Activated naive CD4-positive, alpha-beta T cell treated with anti-CD3 and anti-CD28 coated beads, Interleukin-2, amount 50 U/mL, for 72 hours (primary cell): ENCODE results near the gene ARHGEF11. TPM values are rescaled to one million over a fixed set of nuclear protein-coding genes. Genes with fewer than 3 reads are reported as not detected.

ENCODE experiments used
- ATAC-seq, 2 donors: fragments of 150-1000 bp; cut with Tn5 transposase; 2 replicates each; pipeline ENCODE4 v1.10.0; 2021; ENCODE audit warnings: mild to moderate bottlenecking in 2 of 2, moderate library complexity in 2 of 2
- DNase-seq, 2 donors: peaks; one replicate each; pipeline ENCODE4 v3.0.0; 2021 to 2022; ENCODE audit warnings: low spot score in 2 of 2
- H3K27ac Mint-ChIP-seq, 2 donors: one replicate each; pipeline ENCODE4 v1.8.0; 2022; ENCODE audit warnings: mild to moderate bottlenecking in 2 of 2, mixed read lengths in 2 of 2
- H3K36me3 Mint-ChIP-seq, 2 donors: one replicate each; pipeline ENCODE4 v1.8.0; 2022; ENCODE audit warnings: mixed read lengths in 2 of 2
- H3K9me3 Mint-ChIP-seq, 2 donors: one replicate each; pipeline ENCODE4 v1.8.0; 2022; ENCODE audit warnings: mixed read lengths in 2 of 2
- total RNA-seq, 2 donors: library from RNA; stranded (reverse); gene quantifications; one replicate each; pipeline ENCODE4 v1.2.3, GENCODE V29; 2022

The ARHGEF11 gene
- 1 to 10 TPM; 3.5 to 5.8 TPM for total RNA-seq

GRCh38 chr1:157045250-157046218, at the start of gene ARHGEF11:
Gene ARHGEF11, minus strand, starts transcription at chr1:157045742. Its CDS starts 1,412 bp downstream, at chr1:157044330.
- peak within 1 kb of the TSS; percentile 32 to 86 for H3K27ac Mint-ChIP-seq
- peaks cover 0 to 6% of the 10 kb centered on the region in 2 donors for H3K36me3 Mint-ChIP-seq
- ATAC-seq (peak; percentile 73 to 74), DNase-seq (peak; percentile 35 to 61)
- no peaks in the 10 kb centered on the region for H3K9me3 Mint-ChIP-seq

- ATAC-seq: no peak
- DNase-seq: no peak
- Mint-ChIP-seq H3K9me3 (no peaks in the 10 kb centered on the region), H3K36me3 (no peaks in the 10 kb centered on the region), H3K27ac (no peak overlapping the region)
Measured at GRCh38 chr1:157095091-157095490, 49.5 kb upstream of the ARHGEF11 start.

- Mint-ChIP-seq H3K36me3 (no peaks in the 10 kb centered on the region), H3K27ac (no peak overlapping the region), H3K9me3 (no peaks in the 10 kb centered on the region)
- DNase-seq (no peak), ATAC-seq (no peak)
Measured at GRCh38 chr1:157092831-157093230, 47.3 kb upstream of the ARHGEF11 start.

- DNase-seq (no peak), ATAC-seq (no peak)
- no peaks in the 10 kb centered on the region for H3K9me3 Mint-ChIP-seq
- no peaks in the 10 kb centered on the region for H3K36me3 Mint-ChIP-seq
- H3K27ac Mint-ChIP-seq: no peak overlapping the region
Measured at GRCh38 chr1:157091668-157092273, 46.2 kb upstream of the ARHGEF11 start.

GRCh38 chr1:157091186-157091585, 45.6 kb upstream of the ARHGEF11 start:
- ATAC-seq (no peak), DNase-seq (no peak)
- Mint-ChIP-seq H3K9me3 (no peaks in the 10 kb centered on the region), H3K36me3 (no peaks in the 10 kb centered on the region), H3K27ac (no peak overlapping the region)

- DNase-seq: no peak
- no peak overlapping the region for H3K27ac Mint-ChIP-seq
- no peaks in the 10 kb centered on the region for H3K36me3 Mint-ChIP-seq
Measured at GRCh38 chr1:157090771-157091170, 45.2 kb upstream of the ARHGEF11 start.

GRCh38 chr1:157090196-157090647, 44.7 kb upstream of the ARHGEF11 start:
- peak; percentile 92 to 94 for ATAC-seq

More at GRCh38 chr1:157090771-157091170, 45.2 kb upstream of the ARHGEF11 start:
- H3K9me3 Mint-ChIP-seq: no peaks in the 10 kb centered on the region
- ATAC-seq: no peak

GRCh38 chr1:157089789-157090188, 44.2 kb upstream of the ARHGEF11 start:
- DNase-seq (no peak), ATAC-seq (peak; percentile 20 to 46)
- H3K36me3 Mint-ChIP-seq: no peaks in the 10 kb centered on the region
- no peaks in the 10 kb centered on the region for H3K9me3 Mint-ChIP-seq
- H3K27ac Mint-ChIP-seq: no peak overlapping the region

More at GRCh38 chr1:157090196-157090647, 44.7 kb upstream of the ARHGEF11 start:
- Mint-ChIP-seq H3K27ac (no peak overlapping the region), H3K9me3 (no peaks in the 10 kb centered on the region), H3K36me3 (no peaks in the 10 kb centered on the region)
- peak; percentile 71 to 94 for DNase-seq

- no peak for DNase-seq
Measured at GRCh38 chr1:157088607-157089006, 43.1 kb upstream of the ARHGEF11 start.

GRCh38 chr1:157087030-157087429, 41.5 kb upstream of the ARHGEF11 start:
- no peak for ATAC-seq
- Mint-ChIP-seq H3K36me3 (no peaks in the 10 kb centered on the region), H3K9me3 (no peaks in the 10 kb centered on the region), H3K27ac (no peak overlapping the region)
- no peak for DNase-seq

More at GRCh38 chr1:157088607-157089006, 43.1 kb upstream of the ARHGEF11 start:
- ATAC-seq: no peak
- Mint-ChIP-seq H3K27ac (no peak overlapping the region), H3K9me3 (no peaks in the 10 kb centered on the region), H3K36me3 (no peaks in the 10 kb centered on the region)

GRCh38 chr1:157086299-157086698, 40.8 kb upstream of the ARHGEF11 start:
- ATAC-seq: no peak
- no peaks in the 10 kb centered on the region for H3K36me3 Mint-ChIP-seq
- H3K9me3 Mint-ChIP-seq: no peaks in the 10 kb centered on the region
- no peak for DNase-seq
- no peak overlapping the region for H3K27ac Mint-ChIP-seq

GRCh38 chr1:157085421-157085820, 39.9 kb upstream of the ARHGEF11 start:
- DNase-seq (no peak), ATAC-seq (no peak)
- no peak overlapping the region for H3K27ac Mint-ChIP-seq
- no peaks in the 10 kb centered on the region for H3K9me3 Mint-ChIP-seq
- no peaks in the 10 kb centered on the region for H3K36me3 Mint-ChIP-seq

GRCh38 chr1:157084720-157085119, 39.2 kb upstream of the ARHGEF11 start:
- ATAC-seq (no peak), DNase-seq (no peak)
- no peaks in the 10 kb centered on the region for H3K36me3 Mint-ChIP-seq

GRCh38 chr1:157081707-157082106, 36.2 kb upstream of the ARHGEF11 start:
- ATAC-seq: no peak
- no peak overlapping the region for H3K27ac Mint-ChIP-seq
- no peaks in the 10 kb centered on the region for H3K9me3 Mint-ChIP-seq

More at GRCh38 chr1:157084720-157085119, 39.2 kb upstream of the ARHGEF11 start:
- no peak overlapping the region for H3K27ac Mint-ChIP-seq
- no peaks in the 10 kb centered on the region for H3K9me3 Mint-ChIP-seq

GRCh38 chr1:157080714-157081113, 35.2 kb upstream of the ARHGEF11 start:
- no peak overlapping the region for H3K27ac Mint-ChIP-seq
- no peaks in the 10 kb centered on the region for H3K9me3 Mint-ChIP-seq
- DNase-seq: no peak
- no peak for ATAC-seq
- H3K36me3 Mint-ChIP-seq: no peaks in the 10 kb centered on the region

More at GRCh38 chr1:157081707-157082106, 36.2 kb upstream of the ARHGEF11 start:
- no peak for DNase-seq
- H3K36me3 Mint-ChIP-seq: no peaks in the 10 kb centered on the region

GRCh38 chr1:157077394-157077793, 31.9 kb upstream of the ARHGEF11 start:
- DNase-seq (no peak), ATAC-seq (no peak)
- H3K36me3 Mint-ChIP-seq: no peaks in the 10 kb centered on the region
- H3K27ac Mint-ChIP-seq: no peak overlapping the region
- H3K9me3 Mint-ChIP-seq: no peaks in the 10 kb centered on the region
